ENCODE results near the gene ATP11A. TPM values are rescaled to one million over a fixed set of nuclear protein-coding genes. Genes with fewer than 3 reads are reported as not detected.

ATP11A gene
- total RNA-seq, 2 donors from 2014 or later, result 10.9 to 89.3 TPM

GRCh38 chr13:112776354-112776753, 86.5 kb downstream of the ATP11A start:
- Histone ChIP-seq H3K4me1 (replicated peaks) (no peaks in the 10 kb centered on the region), H3K27ac (no peak overlapping the region), H3K27me3 (replicated peaks; ENCODE audit: insufficient read depth) (no peaks in the 10 kb centered on the region), H3K4me3 (no peak overlapping the region), H3K36me3 (no peaks in the 10 kb centered on the region), H3K9me3 (no peaks in the 10 kb centered on the region)
- TF ChIP-seq POLR2AphosphoS5 (IDR thresholded peaks at IDR 0.05) (no peak), CTCF (IDR thresholded peaks at IDR 0.05) (no peak), POLR2A (IDR thresholded peaks at IDR 0.05) (no peak)
- 96% methylated on average over 9 of the region's 9 CpGs for WGBS
- intact Hi-C loops (cut with DNase I), result no loop called here
- DNase-seq (ENCODE audit: low spot score), result no peak

- Histone ChIP-seq H3K27me3 (replicated peaks; ENCODE audit: insufficient read depth) (no peaks in the 10 kb centered on the region), H3K4me1 (replicated peaks) (no peaks in the 10 kb centered on the region), H3K4me3 (no peak overlapping the region), H3K36me3 (no peaks in the 10 kb centered on the region), H3K9me3 (no peaks in the 10 kb centered on the region), H3K27ac (no peak overlapping the region)
- intact Hi-C loops (cut with DNase I), result no loop called here
- WGBS, result 97% methylated on average over 11 of the region's 11 CpGs
- no peak for DNase-seq (ENCODE audit: low spot score)
- TF ChIP-seq POLR2A (IDR thresholded peaks at IDR 0.05) (no peak), CTCF (IDR thresholded peaks at IDR 0.05) (no peak), POLR2AphosphoS5 (IDR thresholded peaks at IDR 0.05) (no peak)
These were observed 87.1 kb downstream of the ATP11A start for GRCh38 chr13:112776971-112777370.

- 90% methylated on average over 27 of the region's 27 CpGs for WGBS
- DNase-seq (ENCODE audit: low spot score), result no peak
- TF ChIP-seq CTCF (IDR thresholded peaks at IDR 0.05) (no peak), POLR2A (IDR thresholded peaks at IDR 0.05) (no peak), POLR2AphosphoS5 (IDR thresholded peaks at IDR 0.05) (no peak)
These were observed 88.0 kb downstream of the ATP11A start for GRCh38 chr13:112777637-112778406.

GRCh38 chr13:112779856-112780604, 90.2 kb downstream of the ATP11A start:
- Histone ChIP-seq H3K36me3 (no peaks in the 10 kb centered on the region), H3K27me3 (replicated peaks; ENCODE audit: insufficient read depth) (no peaks in the 10 kb centered on the region), H3K27ac (no peak overlapping the region), H3K4me1 (replicated peaks) (no peaks in the 10 kb centered on the region), H3K4me3 (no peak overlapping the region), H3K9me3 (no peaks in the 10 kb centered on the region)
- no peak for TF ChIP-seq POLR2AphosphoS5 (IDR thresholded peaks at IDR 0.05)
- TF ChIP-seq POLR2A (IDR thresholded peaks at IDR 0.05), result no peak
- TF ChIP-seq CTCF (IDR thresholded peaks at IDR 0.05), result no peak
- intact Hi-C loops (cut with DNase I), result loop anchor here (5.0 kb wide), 1 partner anchor 68 kb away; no protein-coding TSS in a partner anchor
- WGBS, result 89% methylated on average over 23 of the region's 23 CpGs
- no peak for DNase-seq (ENCODE audit: low spot score)

More at GRCh38 chr13:112777637-112778406, 88.0 kb downstream of the ATP11A start:
- no peaks in the 10 kb centered on the region for H3K4me1 ChIP-seq (replicated peaks)
- no peak overlapping the region for H3K27ac ChIP-seq
- H3K4me3 ChIP-seq, result no peak overlapping the region
- intact Hi-C loops (cut with DNase I), result no loop called here
- no peaks in the 10 kb centered on the region for H3K27me3 ChIP-seq (replicated peaks; ENCODE audit: insufficient read depth)
- no peaks in the 10 kb centered on the region for H3K36me3 ChIP-seq
- no peaks in the 10 kb centered on the region for H3K9me3 ChIP-seq
